ENCODE results near the gene KRTAP3-3. TPM values are rescaled to one million over a fixed set of nuclear protein-coding genes. Genes with fewer than 3 reads are reported as not detected.

KRTAP3-3 gene
- total RNA-seq, 4 donors from 2014 or later: not detected

DNA sequence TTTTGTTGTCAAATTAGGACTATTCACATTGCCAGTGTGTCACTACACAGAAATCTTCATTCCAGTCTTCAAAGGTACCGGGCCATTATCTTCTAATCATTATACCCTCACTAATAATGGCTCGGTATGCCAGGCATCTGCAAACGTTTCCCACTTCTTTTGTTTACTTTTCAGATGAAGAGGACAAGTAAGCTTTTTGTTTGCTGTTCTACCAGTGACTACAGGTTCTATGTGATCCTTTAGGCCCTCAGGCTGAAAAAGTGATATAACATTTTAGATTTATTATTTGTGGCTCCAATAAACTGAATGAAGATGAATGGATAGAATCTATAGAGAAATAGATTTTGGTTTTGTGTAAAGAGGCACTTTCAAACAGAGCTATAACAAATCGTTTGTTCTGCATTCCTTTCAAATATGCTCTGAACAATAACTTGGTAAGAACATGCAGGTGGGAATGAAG is 15.4 kb upstream of the KRTAP3-3 start:
- no peak for TF ChIP-seq CTCF (IDR thresholded peaks at IDR 0.05 in 4 of 5, conservative IDR thresholded peaks at IDR 0.05 in 1 of 5)
- TF ChIP-seq POLR2A (IDR thresholded peaks at IDR 0.05): no peak
- DNase-seq (no peak), ATAC-seq (no peak)
- H3K4me1 ChIP-seq: peaks cover 7 to 8% of the 10 kb centered on the region in 2 donors
- H3K9me3 ChIP-seq: no peaks in the 10 kb centered on the region
- no peak overlapping the region for H3K4me3 ChIP-seq
- intact Hi-C loops (cut with DNase I; ENCODE audit: low total_unique reads) (no loop called here), in situ Hi-C loops (cut with MboI; ENCODE audit: low sequenced_read_pairs in 4 of 4) (no loop called here)
- H3K27me3 ChIP-seq: no peaks in the 10 kb centered on the region
- H3K27ac ChIP-seq: no peak overlapping the region
- no peaks in the 10 kb centered on the region for H3K36me3 ChIP-seq

- intact Hi-C loops (cut with DNase I; ENCODE audit: low total_unique reads): no loop called here
- no peak within 1 kb of the TSS for H3K27ac ChIP-seq
- TF ChIP-seq POLR2A (IDR thresholded peaks at IDR 0.05): no peak
- no peak for TF ChIP-seq CTCF (IDR thresholded peaks at IDR 0.05 in 4 of 5, conservative IDR thresholded peaks at IDR 0.05 in 1 of 5)
- H3K27me3 ChIP-seq: no peaks in the 10 kb centered on the region
- no peak within 1 kb of the TSS for H3K4me3 ChIP-seq
- DNase-seq (no peak), ATAC-seq (no peak)
- peaks cover 7 to 8% of the 10 kb centered on the region in 2 donors for H3K4me1 ChIP-seq
- in situ Hi-C loops (cut with MboI; ENCODE audit: low sequenced_read_pairs in 4 of 4): no loop called here
- no peaks in the 10 kb centered on the region for H3K9me3 ChIP-seq
- H3K36me3 ChIP-seq: no peaks in the 10 kb centered on the region
Measured at GRCh38 chr17:41008811-41009210, 14.8 kb upstream of the KRTAP3-3 start, which contains the start of gene KRTAP3-1. Gene KRTAP3-1, minus strand, starts transcription at chr17:41009128. Its CDS starts 54 bp downstream, at chr17:41009074.

GRCh38 chr17:41004397-41004796 is 10.4 kb upstream of the KRTAP3-3 start:
- in situ Hi-C loops (cut with MboI; ENCODE audit: low sequenced_read_pairs in 4 of 4): no loop called here
- TF ChIP-seq CTCF (IDR thresholded peaks at IDR 0.05 in 4 of 5, conservative IDR thresholded peaks at IDR 0.05 in 1 of 5): no peak
- no peak for TF ChIP-seq POLR2A (IDR thresholded peaks at IDR 0.05)

DNA sequence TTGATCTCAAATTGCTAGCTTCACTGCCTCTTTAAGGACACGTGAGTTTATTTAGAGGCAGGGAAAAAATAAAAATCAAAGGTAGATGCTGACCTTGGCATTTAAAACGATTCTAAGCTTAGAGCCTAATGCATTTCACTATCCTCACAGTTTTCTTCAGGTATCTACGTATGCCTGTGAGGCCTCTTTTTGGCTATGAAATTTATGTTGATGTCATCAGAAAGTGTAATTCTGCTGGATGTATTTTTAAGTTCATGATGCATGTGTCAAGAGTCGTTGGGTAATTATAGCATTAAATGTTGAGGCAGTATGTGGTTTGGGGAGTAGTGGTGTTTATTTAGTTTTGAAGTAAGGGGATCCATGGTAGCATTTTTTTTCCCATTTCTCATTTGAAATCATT is 10.0 kb upstream of the KRTAP3-3 start:
- DNase-seq: no peak
- TF ChIP-seq POLR2A (IDR thresholded peaks at IDR 0.05) (no peak), CTCF (IDR thresholded peaks at IDR 0.05 in 4 of 5, conservative IDR thresholded peaks at IDR 0.05 in 1 of 5) (no peak)
- intact Hi-C loops (cut with DNase I; ENCODE audit: low total_unique reads) (no loop called here), in situ Hi-C loops (cut with MboI; ENCODE audit: low sequenced_read_pairs in 4 of 4) (no loop called here)
- no peak for ATAC-seq
- Histone ChIP-seq H3K27ac (no peak overlapping the region), H3K9me3 (no peaks in the 10 kb centered on the region), H3K36me3 (no peaks in the 10 kb centered on the region), H3K4me1 (no peaks in the 10 kb centered on the region), H3K4me3 (no peak overlapping the region), H3K27me3 (peaks cover 0 to 8% (median 0%) of the 10 kb centered on the region in 3 donors)

More at GRCh38 chr17:41004397-41004796, 10.4 kb upstream of the KRTAP3-3 start:
- ATAC-seq (no peak), DNase-seq (no peak)
- intact Hi-C loops (cut with DNase I; ENCODE audit: low total_unique reads): no loop called here
- no peak overlapping the region for H3K4me3 ChIP-seq
- peaks cover 0 to 8% (median 0%) of the 10 kb centered on the region in 3 donors for H3K27me3 ChIP-seq
- H3K9me3 ChIP-seq: no peaks in the 10 kb centered on the region
- no peaks in the 10 kb centered on the region for H3K36me3 ChIP-seq
- H3K27ac ChIP-seq: no peak overlapping the region
- no peaks in the 10 kb centered on the region for H3K4me1 ChIP-seq

- no peak for TF ChIP-seq CTCF (IDR thresholded peaks at IDR 0.05 in 4 of 5, conservative IDR thresholded peaks at IDR 0.05 in 1 of 5)
- no peak for TF ChIP-seq POLR2A (IDR thresholded peaks at IDR 0.05)
- DNase-seq (no peak), ATAC-seq (no peak)
- Histone ChIP-seq H3K27me3 (peaks cover 0 to 8% (median 0%) of the 10 kb centered on the region in 3 donors), H3K27ac (no peak overlapping the region), H3K4me3 (no peak overlapping the region), H3K4me1 (no peaks in the 10 kb centered on the region), H3K36me3 (no peaks in the 10 kb centered on the region), H3K9me3 (no peaks in the 10 kb centered on the region)
- intact Hi-C loops (cut with DNase I; ENCODE audit: low total_unique reads) (no loop called here), in situ Hi-C loops (cut with MboI; ENCODE audit: low sequenced_read_pairs in 4 of 4) (no loop called here)
Measured at GRCh38 chr17:41002814-41003213, 8.8 kb upstream of the KRTAP3-3 start.

Measured in gastrocnemius medialis (tissue), 4 donors.